ENCODE results near the gene DDX39B.

DDX39B gene

DNA sequence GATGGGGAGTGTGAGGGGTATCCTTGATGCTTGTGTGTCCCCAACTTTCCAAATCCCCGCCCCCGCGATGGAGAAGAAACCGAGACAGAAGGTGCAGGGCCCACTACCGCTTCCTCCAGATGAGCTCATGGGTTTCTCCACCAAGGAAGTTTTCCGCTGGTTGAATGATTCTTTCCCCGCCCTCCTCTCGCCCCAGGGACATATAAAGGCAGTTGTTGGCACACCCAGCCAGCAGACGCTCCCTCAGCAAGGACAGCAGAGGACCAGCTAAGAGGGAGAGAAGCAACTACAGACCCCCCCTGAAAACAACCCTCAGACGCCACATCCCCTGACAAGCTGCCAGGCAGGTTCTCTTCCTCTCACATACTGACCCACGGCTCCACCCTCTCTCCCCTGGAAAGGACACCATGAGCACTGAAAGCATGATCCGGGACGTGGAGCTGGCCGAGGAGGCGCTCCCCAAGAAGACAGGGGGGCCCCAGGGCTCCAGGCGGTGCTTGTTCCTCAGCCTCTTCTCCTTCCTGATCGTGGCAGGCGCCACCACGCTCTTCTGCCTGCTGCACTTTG is 33.6 kb upstream of the DDX39B start, which contains the start of gene TNF:
Gene TNF (plus strand): TSS at position 231 of the 567 bp plus-strand sequence. CDS start 177 bp downstream, at position 408.
- DNase-seq, result peak; percentile 80

DNA sequence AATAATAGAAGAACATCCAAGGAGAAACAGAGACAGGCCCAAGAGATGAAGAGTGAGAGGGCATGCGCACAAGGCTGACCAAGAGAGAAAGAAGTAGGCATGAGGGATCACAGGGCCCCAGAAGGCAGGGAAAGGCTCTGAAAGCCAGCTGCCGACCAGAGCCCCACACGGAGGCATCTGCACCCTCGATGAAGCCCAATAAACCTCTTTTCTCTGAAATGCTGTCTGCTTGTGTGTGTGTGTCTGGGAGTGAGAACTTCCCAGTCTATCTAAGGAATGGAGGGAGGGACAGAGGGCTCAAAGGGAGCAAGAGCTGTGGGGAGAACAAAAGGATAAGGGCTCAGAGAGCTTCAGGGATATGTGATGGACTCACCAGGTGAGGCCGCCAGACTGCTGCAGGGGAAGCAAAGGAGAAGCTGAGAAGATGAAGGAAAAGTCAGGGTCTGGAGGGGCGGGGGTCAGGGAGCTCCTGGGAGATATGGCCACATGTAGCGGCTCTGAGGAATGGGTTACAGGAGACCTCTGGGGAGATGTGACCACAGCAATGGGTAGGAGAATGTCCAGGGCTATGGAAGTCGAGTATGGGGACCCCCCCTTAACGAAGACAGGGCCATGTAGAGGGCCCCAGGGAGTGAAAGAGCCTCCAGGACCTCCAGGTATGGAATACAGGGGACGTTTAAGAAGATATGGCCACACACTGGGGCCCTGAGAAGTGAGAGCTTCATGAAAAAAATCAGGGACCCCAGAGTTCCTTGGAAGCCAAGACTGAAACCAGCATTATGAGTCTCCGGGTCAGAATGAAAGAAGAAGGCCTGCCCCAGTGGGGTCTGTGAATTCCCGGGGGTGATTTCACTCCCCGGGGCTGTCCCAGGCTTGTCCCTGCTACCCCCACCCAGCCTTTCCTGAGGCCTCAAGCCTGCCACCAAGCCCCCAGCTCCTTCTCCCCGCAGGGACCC is 32.6 kb upstream of the DDX39B start:
- DNase-seq, result no peak

- no peak for DNase-seq
Measured at GRCh38 chr6:31573239-31574105, 31.7 kb upstream of the DDX39B start.

DNA sequence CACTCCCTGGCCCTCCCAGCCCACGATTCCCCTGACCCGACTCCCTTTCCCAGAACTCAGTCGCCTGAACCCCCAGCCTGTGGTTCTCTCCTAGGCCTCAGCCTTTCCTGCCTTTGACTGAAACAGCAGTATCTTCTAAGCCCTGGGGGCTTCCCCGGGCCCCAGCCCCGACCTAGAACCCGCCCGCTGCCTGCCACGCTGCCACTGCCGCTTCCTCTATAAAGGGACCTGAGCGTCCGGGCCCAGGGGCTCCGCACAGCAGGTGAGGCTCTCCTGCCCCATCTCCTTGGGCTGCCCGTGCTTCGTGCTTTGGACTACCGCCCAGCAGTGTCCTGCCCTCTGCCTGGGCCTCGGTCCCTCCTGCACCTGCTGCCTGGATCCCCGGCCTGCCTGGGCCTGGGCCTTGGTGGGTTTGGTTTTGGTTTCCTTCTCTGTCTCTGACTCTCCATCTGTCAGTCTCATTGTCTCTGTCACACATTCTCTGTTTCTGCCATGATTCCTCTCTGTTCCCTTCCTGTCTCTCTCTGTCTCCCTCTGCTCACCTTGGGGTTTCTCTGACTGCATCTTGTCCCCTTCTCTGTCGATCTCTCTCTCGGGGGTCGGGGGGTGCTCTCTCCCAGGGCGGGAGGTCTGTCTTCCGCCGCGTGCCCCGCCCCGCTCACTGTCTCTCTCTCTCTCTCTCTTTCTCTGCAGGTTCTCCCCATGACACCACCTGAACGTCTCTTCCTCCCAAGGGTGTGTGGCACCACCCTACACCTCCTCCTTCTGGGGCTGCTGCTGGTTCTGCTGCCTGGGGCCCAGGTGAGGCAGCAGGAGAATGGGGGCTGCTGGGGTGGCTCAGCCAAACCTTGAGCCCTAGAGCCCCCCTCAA is 30.5 kb upstream of the DDX39B start, which contains the start of gene LTA:
Gene LTA (plus strand): TSS at position 249 of the 871 bp plus-strand sequence. CDS start 454 bp downstream, at position 703.
- DNase-seq, result peak; percentile 77

GRCh38 chr6:31569861-31570536 is 28.2 kb upstream of the DDX39B start:
- no peak for DNase-seq

- no peak for DNase-seq
Measured at GRCh38 chr6:31568537-31568961, 26.7 kb upstream of the DDX39B start.

DNA sequence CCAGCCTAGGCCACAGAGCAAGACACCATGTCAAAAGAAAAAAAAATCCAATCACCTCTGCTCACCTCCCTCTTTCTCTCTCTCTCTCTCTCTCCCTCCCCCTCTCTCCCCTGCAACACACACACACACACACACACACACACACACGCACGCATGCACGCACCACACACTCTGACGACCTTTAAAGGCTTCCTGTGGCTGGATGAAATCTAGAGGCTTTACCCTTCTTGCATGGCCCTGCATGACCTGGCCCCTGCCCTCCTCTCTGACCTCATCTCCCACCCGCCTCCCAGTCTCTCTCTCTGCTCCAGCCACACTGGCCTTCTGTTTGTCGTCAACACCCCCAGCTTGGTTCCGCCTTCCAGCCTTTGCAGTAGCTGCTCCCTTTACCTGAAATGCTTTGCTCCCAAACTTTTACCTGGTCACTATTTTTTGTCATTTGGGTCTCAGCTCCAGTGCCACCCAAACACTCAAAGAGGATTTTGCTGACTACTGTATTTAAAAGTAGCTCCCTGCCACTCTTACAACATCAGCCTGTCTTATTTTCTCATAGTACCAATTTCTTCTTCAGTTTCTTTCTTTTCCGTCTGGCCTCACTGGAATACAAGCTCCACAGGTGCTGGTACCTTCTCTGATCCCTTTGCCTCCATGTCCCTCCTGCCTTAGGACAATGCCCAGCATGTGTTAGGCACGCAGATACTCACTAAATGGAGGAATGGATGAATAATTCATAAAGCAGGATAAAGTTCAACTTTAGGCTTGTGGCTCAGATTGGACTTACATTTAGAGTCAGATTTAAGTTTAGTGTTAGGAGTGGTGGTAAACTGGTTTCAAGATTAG is 25.9 kb upstream of the DDX39B start:
- no peak for DNase-seq

GRCh38 chr6:31560697-31561058 is 18.9 kb upstream of the DDX39B start:
- DNase-seq, result no peak

DNA sequence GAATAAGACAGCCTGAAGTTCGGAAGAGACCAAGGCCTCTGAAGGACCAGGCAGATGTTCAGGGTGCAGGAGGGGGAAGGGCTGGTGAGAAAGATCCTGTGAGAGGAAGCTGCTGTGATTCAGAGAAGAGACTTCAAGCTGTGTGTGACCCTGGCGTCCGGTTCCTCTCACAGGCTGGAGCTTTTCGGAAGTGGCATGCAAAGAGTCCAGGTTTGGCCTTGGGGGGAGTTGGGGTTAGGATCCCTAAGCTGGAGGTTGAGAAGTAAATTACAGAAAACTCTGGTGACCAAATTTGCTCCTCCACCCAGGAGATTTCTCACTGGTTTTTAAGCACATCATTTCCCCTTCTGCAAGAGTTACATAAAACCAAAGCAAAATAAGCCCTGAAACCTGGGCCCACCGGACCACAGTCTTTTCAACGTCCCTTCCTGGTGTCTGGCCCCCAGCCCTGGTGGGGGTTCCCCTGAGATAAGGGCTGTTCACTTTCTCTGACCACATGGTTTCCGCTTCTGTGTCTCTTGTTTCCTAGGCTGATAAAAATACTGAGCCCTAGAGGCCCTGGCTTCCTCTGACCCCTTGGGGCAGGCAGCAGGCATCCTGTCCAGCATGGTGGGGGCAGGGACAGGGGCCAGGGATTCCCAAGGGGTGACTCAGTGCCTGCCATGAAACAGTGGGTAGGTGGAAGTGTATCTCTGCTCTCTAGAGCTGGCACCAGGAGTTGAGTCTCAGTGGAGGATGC is 18.3 kb upstream of the DDX39B start:
- DNase-seq, result no peak

GRCh38 chr6:31559606-31559957 is 17.8 kb upstream of the DDX39B start:
- no peak for DNase-seq

- DNase-seq, result peak; percentile 70
Measured at GRCh38 chr6:31558631-31559500, 17.1 kb upstream of the DDX39B start.

DNA sequence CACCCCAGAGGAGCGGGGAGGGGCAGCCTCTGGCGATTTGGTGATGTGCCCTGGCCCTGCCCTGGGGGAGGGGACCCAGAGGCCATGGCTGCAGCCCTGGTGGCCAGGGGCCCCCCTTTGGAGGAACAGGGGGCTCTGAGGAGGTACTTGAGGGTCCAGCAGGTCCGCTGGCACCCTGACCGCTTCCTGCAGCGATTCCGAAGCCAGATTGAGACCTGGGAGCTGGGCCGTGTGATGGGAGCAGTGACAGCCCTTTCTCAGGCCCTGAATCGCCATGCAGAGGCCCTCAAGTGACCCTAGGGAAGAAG is 16.5 kb upstream of the DDX39B start:
- no peak for DNase-seq

DNA sequence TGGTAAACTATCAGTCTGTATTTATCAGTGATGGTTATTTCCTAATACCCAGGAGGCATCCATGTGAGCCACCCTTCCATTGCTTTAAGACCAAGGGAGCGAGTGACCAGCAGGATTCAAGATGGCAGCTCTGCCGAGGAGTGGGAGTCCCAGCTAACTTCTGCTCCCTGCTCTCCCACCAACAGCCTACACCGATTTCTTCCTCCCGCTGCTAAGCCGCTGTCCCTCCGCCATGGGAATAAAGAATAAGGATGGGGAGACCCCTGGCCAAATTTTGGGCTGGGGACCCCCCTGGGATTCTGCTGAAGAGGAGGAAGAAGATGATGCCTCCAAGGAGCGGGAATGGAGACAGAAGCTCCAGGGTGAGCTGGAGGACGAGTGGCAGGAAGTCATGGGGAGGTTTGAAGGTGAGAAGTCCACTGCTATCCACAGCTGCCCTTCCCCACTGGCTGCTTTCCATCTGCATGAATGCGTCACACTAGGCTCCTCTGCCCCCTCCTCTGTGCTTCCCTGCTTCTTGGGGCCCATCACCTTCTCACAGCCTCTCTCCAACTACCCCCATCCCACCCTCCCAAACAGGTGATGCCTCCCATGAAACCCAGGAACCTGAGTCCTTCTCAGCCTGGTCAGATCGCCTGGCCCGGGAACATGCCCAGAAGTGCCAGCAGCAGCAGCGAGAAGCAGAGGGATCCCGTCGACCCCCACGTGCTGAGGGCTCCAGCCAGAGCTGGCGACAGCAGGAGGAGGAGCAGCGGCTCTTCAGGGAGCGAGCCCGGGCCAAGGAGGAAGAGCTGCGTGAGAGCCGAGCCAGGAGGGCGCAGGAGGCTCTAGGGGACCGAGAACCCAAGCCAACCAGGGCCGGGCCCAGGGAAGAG is 15.9 kb upstream of the DDX39B start:
- DNase-seq, result no peak

GRCh38 chr6:31556307-31556706 is 14.5 kb upstream of the DDX39B start:
- DNase-seq, result no peak

- peak; percentile 59 for DNase-seq
Measured at GRCh38 chr6:31551371-31551770, 9.6 kb upstream of the DDX39B start.

- DNase-seq, result no peak
Measured at GRCh38 chr6:31548544-31548873, 6.7 kb upstream of the DDX39B start.

DNA sequence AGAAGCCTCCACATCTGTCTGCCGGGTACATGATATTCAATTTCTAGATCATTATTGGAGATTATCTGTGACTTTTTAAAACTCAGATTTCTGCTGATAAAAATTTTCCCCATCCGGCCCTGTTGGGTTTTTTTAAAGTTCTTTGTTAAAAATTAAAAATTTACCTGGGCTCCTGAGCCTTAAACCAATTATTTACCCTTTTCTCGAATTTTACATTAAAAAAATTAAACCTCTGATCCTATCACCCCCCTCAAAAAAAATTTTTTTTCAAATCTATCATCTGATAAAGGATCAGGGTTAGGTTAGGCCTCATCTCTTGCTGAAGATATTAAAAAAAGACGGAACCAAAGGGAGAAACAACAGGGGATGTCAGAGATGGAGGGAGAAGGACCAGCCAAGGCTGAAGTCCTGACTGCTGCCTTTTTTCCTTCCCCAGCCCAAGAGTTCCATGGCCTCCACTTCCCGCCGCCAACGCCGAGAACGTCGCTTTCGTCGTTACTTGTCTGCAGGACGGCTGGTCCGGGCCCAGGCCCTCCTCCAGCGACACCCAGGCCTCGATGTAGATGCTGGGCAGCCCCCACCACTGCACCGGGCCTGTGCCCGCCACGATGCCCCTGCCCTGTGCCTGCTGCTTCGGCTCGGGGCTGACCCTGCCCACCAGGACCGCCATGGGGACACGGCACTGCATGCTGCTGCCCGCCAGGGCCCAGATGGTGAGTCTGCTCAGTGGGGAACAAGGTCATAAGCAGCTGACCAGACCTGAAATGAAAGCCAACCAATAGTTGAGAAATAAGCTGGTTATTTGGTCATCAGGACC is 6.1 kb upstream of the DDX39B start:
- no peak for DNase-seq
